ENCODE data around the gene FGD3. TPM values are rescaled to one million over a fixed set of nuclear protein-coding genes. Genes with fewer than 3 reads are reported as not detected.

FGD3 gene
- total RNA-seq, 1 experiment from 2014 or later: not detected

DNA sequence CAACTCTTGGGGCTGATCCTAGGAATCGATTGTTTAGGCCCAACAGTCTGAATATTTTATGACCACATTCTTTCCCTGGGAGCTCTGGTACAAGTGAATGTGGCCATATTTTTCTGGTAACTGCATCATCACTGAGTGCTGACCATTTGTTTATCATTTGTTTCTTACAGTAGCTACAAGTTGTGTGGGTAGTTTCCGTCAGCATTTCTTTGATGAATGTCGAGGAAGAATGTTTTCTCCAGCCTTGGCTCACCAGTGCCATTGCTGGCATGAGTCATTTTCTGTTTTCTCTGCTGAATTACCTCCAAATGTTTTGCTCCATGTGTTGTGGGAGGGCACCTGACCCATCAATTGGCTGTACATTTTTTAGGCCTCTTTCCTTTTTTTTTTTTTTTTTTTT lies 134.6 kb downstream of the FGD3 start:
- Mint-ChIP-seq H3K27me3 (ENCODE audit: insufficient read depth, unreplicated experiment) (no peaks in the 10 kb centered on the region), H3K27ac (ENCODE audit: low read depth, unreplicated experiment) (no peak overlapping the region), H3K36me3 (ENCODE audit: insufficient read depth, unreplicated experiment) (no peaks in the 10 kb centered on the region), H3K9me3 (ENCODE audit: unreplicated experiment) (no peaks in the 10 kb centered on the region), H3K4me3 (ENCODE audit: unreplicated experiment) (no peak overlapping the region), H3K4me1 (ENCODE audit: insufficient read depth, unreplicated experiment) (no peaks in the 10 kb centered on the region)
- intact Hi-C loops (cut with micrococcal nuclease): no loop called here
- ChIA-PET CTCF (interaction anchor here (0.6 kb wide), 1 partner anchor 92 kb away, joined by 4 read pairs; no protein-coding TSS in a partner anchor), POLR2A (interaction anchor here (0.7 kb wide), 1 partner anchor 485 kb away, joined by 3 read pairs; no protein-coding TSS in a partner anchor)
- BruUV-seq (replicated peaks): no TSS peak
- no peak for DNase-seq (ENCODE audit: unreplicated experiment)
- TF ChIP-seq CTCF (IDR thresholded peaks at IDR 0.05; ENCODE audit: unreplicated experiment): no peak

DNA sequence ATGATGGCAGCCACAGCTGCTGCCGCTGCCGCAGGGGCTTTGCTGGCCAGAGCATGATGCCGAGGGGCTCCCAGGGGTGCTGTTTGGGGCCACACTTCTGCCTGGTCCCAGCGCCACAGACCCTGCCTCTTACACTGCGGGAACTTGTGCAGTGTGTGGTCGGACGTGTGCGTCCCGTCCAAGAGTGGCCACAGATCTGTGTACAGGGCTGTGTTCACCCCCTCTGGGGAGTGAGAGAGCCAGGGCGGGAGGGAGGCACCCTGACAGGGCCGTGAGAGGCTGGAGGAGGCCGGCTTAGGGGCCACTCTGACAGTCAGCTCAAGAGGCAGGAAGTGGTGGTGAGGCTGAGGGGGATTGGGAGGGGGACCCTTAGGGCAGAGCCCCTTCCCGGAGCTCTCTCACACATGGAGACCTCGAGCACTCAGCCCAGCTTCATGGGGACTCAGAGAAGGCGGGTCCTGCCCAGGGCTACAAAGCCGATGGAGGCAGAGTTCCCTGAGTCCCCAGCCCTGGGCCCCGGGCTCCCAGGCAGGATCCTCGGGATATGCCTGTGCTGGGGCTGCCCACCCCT lies 135.6 kb downstream of the FGD3 start:
- ChIA-PET POLR2A (no interaction called here), CTCF (no interaction called here)
- Mint-ChIP-seq H3K27ac (ENCODE audit: low read depth, unreplicated experiment) (no peak overlapping the region), H3K36me3 (ENCODE audit: insufficient read depth, unreplicated experiment) (no peaks in the 10 kb centered on the region), H3K4me3 (ENCODE audit: unreplicated experiment) (no peak overlapping the region), H3K9me3 (ENCODE audit: unreplicated experiment) (no peaks in the 10 kb centered on the region), H3K27me3 (ENCODE audit: insufficient read depth, unreplicated experiment) (no peaks in the 10 kb centered on the region), H3K4me1 (ENCODE audit: insufficient read depth, unreplicated experiment) (no peaks in the 10 kb centered on the region)
- no peak for TF ChIP-seq CTCF (IDR thresholded peaks at IDR 0.05; ENCODE audit: unreplicated experiment)
- no TSS peak for BruUV-seq (replicated peaks)
- intact Hi-C loops (cut with micrococcal nuclease): no loop called here
- no peak for DNase-seq (ENCODE audit: unreplicated experiment)

- Mint-ChIP-seq H3K27me3 (ENCODE audit: insufficient read depth, unreplicated experiment) (no peaks in the 10 kb centered on the region), H3K4me3 (ENCODE audit: unreplicated experiment) (no peak overlapping the region), H3K9me3 (ENCODE audit: unreplicated experiment) (peaks cover 5% of the 10 kb centered on the region), H3K4me1 (ENCODE audit: insufficient read depth, unreplicated experiment) (no peaks in the 10 kb centered on the region), H3K36me3 (ENCODE audit: insufficient read depth, unreplicated experiment) (no peaks in the 10 kb centered on the region), H3K27ac (ENCODE audit: low read depth, unreplicated experiment) (no peak overlapping the region)
- no peak for TF ChIP-seq CTCF (IDR thresholded peaks at IDR 0.05; ENCODE audit: unreplicated experiment)
- POLR2A ChIA-PET: no interaction called here
- DNase-seq (ENCODE audit: unreplicated experiment): no peak
- CTCF ChIA-PET: interaction anchor here (0.6 kb wide), 1 partner anchor 126 kb away, joined by 3 read pairs; no protein-coding TSS in a partner anchor
- intact Hi-C loops (cut with micrococcal nuclease): no loop called here
- BruUV-seq (replicated peaks): no TSS peak
These were observed 136.5 kb downstream of the FGD3 start for GRCh38 chr9:93083592-93084470.

DNA sequence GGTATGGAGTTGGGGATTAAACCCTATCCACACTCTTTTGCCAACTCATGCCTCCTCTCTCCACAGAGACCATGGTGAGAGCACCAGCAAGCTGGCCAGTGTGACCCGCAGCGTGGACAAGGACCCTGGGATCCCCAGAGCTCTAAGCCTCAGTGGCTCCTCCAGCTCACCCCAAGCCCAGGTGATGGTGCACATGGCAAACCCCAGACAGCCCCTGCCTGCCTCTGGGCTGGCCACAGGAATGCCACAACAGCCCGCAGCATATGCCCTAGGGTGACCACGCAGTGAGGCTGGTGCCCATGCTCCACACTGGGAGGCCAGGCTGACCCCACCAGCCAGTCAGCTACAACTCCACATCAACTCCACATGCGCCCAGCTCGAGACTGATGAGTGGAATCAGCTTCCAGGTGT lies 137.2 kb downstream of the FGD3 start:
- no TSS peak for BruUV-seq (replicated peaks)
- intact Hi-C loops (cut with micrococcal nuclease): no loop called here
- no peak overlapping the region for H3K27ac Mint-ChIP-seq (ENCODE audit: low read depth, unreplicated experiment)
- peaks cover 5% of the 10 kb centered on the region for H3K9me3 Mint-ChIP-seq (ENCODE audit: unreplicated experiment)
- H3K36me3 Mint-ChIP-seq (ENCODE audit: insufficient read depth, unreplicated experiment): no peaks in the 10 kb centered on the region
- POLR2A ChIA-PET: no interaction called here
- no peak for DNase-seq (ENCODE audit: unreplicated experiment)
- H3K4me1 Mint-ChIP-seq (ENCODE audit: insufficient read depth, unreplicated experiment): no peaks in the 10 kb centered on the region
- H3K27me3 Mint-ChIP-seq (ENCODE audit: insufficient read depth, unreplicated experiment): no peaks in the 10 kb centered on the region
- no peak overlapping the region for H3K4me3 Mint-ChIP-seq (ENCODE audit: unreplicated experiment)
- CTCF ChIA-PET: interaction anchor here (0.6 kb wide), 1 partner anchor 126 kb away, joined by 3 read pairs; no protein-coding TSS in a partner anchor
- no peak for TF ChIP-seq CTCF (IDR thresholded peaks at IDR 0.05; ENCODE audit: unreplicated experiment)

Measured in MCF 10A (cell line).